ENCODE data around the gene ARHGEF3. TPM values are rescaled to one million over a fixed set of nuclear protein-coding genes. Genes with fewer than 3 reads are reported as not detected.
A peak's percentile ranks its signal among the peaks of the same experiment; 100 is the strongest.

ARHGEF3 gene
- total RNA-seq, 1 experiment from 2014 or later, result 4.4 TPM

DNA sequence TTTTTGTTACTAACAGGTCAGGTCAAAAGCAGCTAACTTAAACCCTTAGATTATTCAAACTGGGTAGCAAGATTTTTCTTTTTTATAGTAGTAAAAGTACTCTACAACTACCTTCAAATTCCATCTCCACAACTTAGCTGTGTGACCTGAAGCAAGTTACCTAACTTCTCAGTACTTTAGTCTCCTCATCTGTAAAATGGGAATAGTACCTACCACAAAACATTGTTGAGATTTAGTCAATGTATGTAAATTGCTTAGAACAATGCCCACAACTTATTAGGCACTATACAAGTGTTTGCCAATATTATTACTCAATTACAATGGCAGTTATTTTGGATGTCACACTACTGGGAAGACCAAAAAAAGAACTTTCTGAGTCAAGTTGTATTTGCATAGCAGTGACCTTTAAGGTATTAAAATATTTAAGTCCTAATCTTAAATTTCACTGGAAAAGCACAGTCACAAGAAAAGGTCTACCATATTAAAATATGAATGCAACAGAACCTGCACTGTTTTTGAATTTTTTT, 121.6 kb downstream of the ARHGEF3 start:
- H2BK5ac ChIP-seq (ENCODE audit: insufficient read length, low read length), result no peak overlapping the region
- no peaks in the 10 kb centered on the region for H3K79me1 ChIP-seq (ENCODE audit: insufficient read depth, low read depth, low read length, poor library complexity, severe bottlenecking)
- no peak overlapping the region for H3K56ac ChIP-seq (ENCODE audit: insufficient read length, low read depth, low read length)
- no peak overlapping the region for H2BK120ac ChIP-seq (ENCODE audit: low read depth, low read length, poor library complexity, severe bottlenecking)
- H2AK5ac ChIP-seq (ENCODE audit: insufficient read length, low read length), result no peak overlapping the region
- no peak overlapping the region for H3K4me2 ChIP-seq (ENCODE audit: insufficient read depth, insufficient read length, low read length)
- H2BK12ac ChIP-seq (ENCODE audit: insufficient read length, low read depth, low read length), result no peak overlapping the region
- Mint-ChIP-seq H3K4me1 (peaks cover 36 to 39% of the 10 kb centered on the region in 2 experiments), H3K27ac (no peak overlapping the region), H3K9me3 (peaks cover 12% of the 10 kb centered on the region in 2 experiments), H3K27me3 (ENCODE audit: low read depth) (peaks cover 19% of the 10 kb centered on the region), H3K36me3 (ENCODE audit: insufficient read depth in 1 of 3, low read depth in 3 of 3) (peaks cover 17 to 34% (median 34%) of the 10 kb centered on the region in 3 experiments), H3K4me3 (peak overlapping the region in 1 of 2 experiments; percentile 7; a peak in 1 of 5 replicates)
- no peak overlapping the region for H3K14ac ChIP-seq (ENCODE audit: insufficient read depth, low read length)
- no peak overlapping the region for H3K23ac ChIP-seq (ENCODE audit: insufficient read length, low read depth, low read length)
- no peak overlapping the region for H2BK20ac ChIP-seq (ENCODE audit: low read depth, low read length, poor library complexity, severe bottlenecking)
- no peaks in the 10 kb centered on the region; the same call in 1 of the 2 replicates for H3K79me2 ChIP-seq (ENCODE audit: insufficient read depth, low read length)
- no peak overlapping the region for H3T11ph ChIP-seq (ENCODE audit: low read length)
- H4K5ac ChIP-seq (ENCODE audit: insufficient read length, low read depth, low read length), result no peak overlapping the region
- H3K23me2 ChIP-seq (ENCODE audit: insufficient read length, low read depth, low read length, poor library complexity, severe bottlenecking), result no peaks in the 10 kb centered on the region
- no peaks in the 10 kb centered on the region; the same call in 1 of the 2 replicates for H3K4me1 ChIP-seq (ENCODE audit: insufficient read depth, low read length)
- no peak overlapping the region for H2BK15ac ChIP-seq (ENCODE audit: low read depth, low read length)
- H4K8ac ChIP-seq (replicated peaks; ENCODE audit: insufficient read length, low read depth, low read length), result no peak overlapping the region
- H4K91ac ChIP-seq (ENCODE audit: insufficient read length, low read depth, low read length), result no peak overlapping the region
- H3K27me3 ChIP-seq (ENCODE audit: insufficient read depth, low read length), result peaks cover 5% of the 10 kb centered on the region; the same call in 1 of the 2 replicates
- H3K4ac ChIP-seq (ENCODE audit: low read depth, low read length), result no peak overlapping the region
- no peak for DNase-seq
- H3K9ac ChIP-seq (ENCODE audit: extremely low read depth, insufficient read length, low read length), result no peak overlapping the region
- no peak overlapping the region for H3K18ac ChIP-seq (ENCODE audit: insufficient read length, low read depth, low read length)
- H4K20me1 ChIP-seq (ENCODE audit: control insufficient read depth, insufficient read depth, insufficient read length), result no peaks in the 10 kb centered on the region
- no peaks in the 10 kb centered on the region for H3K9me3 ChIP-seq (ENCODE audit: control insufficient read depth, low read depth, low read length)
- H3K27ac ChIP-seq (ENCODE audit: insufficient read length, low read depth, low read length), result no peak overlapping the region
- TF ChIP-seq, protein P1, sequence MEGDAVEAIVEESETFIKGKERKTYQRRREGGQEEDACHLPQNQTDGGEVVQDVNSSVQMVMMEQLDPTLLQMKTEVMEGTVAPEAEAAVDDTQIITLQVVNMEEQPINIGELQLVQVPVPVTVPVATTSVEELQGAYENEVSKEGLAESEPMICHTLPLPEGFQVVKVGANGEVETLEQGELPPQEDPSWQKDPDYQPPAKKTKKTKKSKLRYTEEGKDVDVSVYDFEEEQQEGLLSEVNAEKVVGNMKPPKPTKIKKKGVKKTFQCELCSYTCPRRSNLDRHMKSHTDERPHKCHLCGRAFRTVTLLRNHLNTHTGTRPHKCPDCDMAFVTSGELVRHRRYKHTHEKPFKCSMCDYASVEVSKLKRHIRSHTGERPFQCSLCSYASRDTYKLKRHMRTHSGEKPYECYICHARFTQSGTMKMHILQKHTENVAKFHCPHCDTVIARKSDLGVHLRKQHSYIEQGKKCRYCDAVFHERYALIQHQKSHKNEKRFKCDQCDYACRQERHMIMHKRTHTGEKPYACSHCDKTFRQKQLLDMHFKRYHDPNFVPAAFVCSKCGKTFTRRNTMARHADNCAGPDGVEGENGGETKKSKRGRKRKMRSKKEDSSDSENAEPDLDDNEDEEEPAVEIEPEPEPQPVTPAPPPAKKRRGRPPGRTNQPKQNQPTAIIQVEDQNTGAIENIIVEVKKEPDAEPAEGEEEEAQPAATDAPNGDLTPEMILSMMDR (conservative IDR thresholded peaks at IDR 0.05), result no peak
- no peak overlapping the region for H2AFZ ChIP-seq (ENCODE audit: low read length)

Other genes starting within 250 kb of the ARHGEF3 start
- gene CCDC66, start 244.8 kb downstream of the ARHGEF3 start, total RNA-seq (2021), result 25.4 and 32.0 TPM in 2 replicates
- 37.2 and 37.6 TPM in 2 replicates for gene TASOR, start 118.7 kb downstream of the ARHGEF3 start, total RNA-seq (2021)